ENCODE data around the gene ROS1. TPM values are rescaled to one million over a fixed set of nuclear protein-coding genes. Genes with fewer than 3 reads are reported as not detected.

The ROS1 gene
- total RNA-seq, 1 experiment from 2014 or later: not detected

DNA sequence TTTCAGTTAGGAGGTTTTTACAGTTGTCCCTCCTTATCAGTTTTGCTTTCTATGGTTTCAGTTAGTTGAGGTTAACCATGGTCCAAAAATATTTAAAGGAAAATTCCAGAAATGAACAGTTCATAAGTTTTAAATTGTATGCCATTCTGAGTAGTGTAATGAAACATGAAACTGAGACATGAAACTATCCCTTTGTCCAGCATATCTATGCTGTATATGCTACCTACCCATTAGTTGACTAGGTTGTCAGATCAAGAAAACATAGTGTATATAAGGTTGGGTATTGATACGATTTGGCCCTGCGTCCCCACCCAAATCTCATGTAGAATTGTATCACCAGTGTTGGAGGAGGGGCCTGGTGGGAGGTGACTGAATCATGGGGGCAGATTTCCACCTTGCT, 121.3 kb downstream of the ROS1 start:
- Histone ChIP-seq H2BK12ac (ENCODE audit: insufficient read length, low read depth, low read length) (no peak overlapping the region), H3K23me2 (ENCODE audit: insufficient read length, low read depth, low read length, poor library complexity, severe bottlenecking) (no peaks in the 10 kb centered on the region), H3K79me1 (ENCODE audit: insufficient read depth, low read depth, low read length, poor library complexity, severe bottlenecking) (no peaks in the 10 kb centered on the region), H3K9me3 (ENCODE audit: control insufficient read depth, low read depth, low read length) (no peaks in the 10 kb centered on the region), H3K18ac (ENCODE audit: insufficient read length, low read depth, low read length) (no peak overlapping the region), H3K4me1 (ENCODE audit: insufficient read depth, low read length) (no peaks in the 10 kb centered on the region), H2BK120ac (ENCODE audit: low read depth, low read length, poor library complexity, severe bottlenecking) (no peak overlapping the region), H2AK5ac (ENCODE audit: insufficient read length, low read length) (no peak overlapping the region), H2AFZ (ENCODE audit: low read length) (no peak overlapping the region), H4K20me1 (ENCODE audit: control insufficient read depth, insufficient read depth, insufficient read length) (no peaks in the 10 kb centered on the region), H4K5ac (ENCODE audit: insufficient read length, low read depth, low read length) (no peak overlapping the region), H3K4ac (ENCODE audit: low read depth, low read length) (no peak overlapping the region), H3K9ac (ENCODE audit: extremely low read depth, insufficient read length, low read length) (no peak overlapping the region), H3K14ac (ENCODE audit: insufficient read depth, low read length) (no peak overlapping the region), H3T11ph (ENCODE audit: low read length) (no peak overlapping the region), H2BK15ac (ENCODE audit: low read depth, low read length) (no peak overlapping the region), H3K23ac (ENCODE audit: insufficient read length, low read depth, low read length) (no peak overlapping the region), H3K79me2 (ENCODE audit: insufficient read depth, low read length) (no peaks in the 10 kb centered on the region), H2BK5ac (ENCODE audit: insufficient read length, low read length) (no peak overlapping the region), H3K4me2 (ENCODE audit: insufficient read depth, insufficient read length, low read length) (no peak overlapping the region), H2BK20ac (ENCODE audit: low read depth, low read length, poor library complexity, severe bottlenecking) (no peak overlapping the region), H4K8ac (replicated peaks; ENCODE audit: insufficient read length, low read depth, low read length) (no peak overlapping the region), H3K56ac (ENCODE audit: insufficient read length, low read depth, low read length) (no peak overlapping the region), H3K27ac (ENCODE audit: insufficient read length, low read depth, low read length) (no peak overlapping the region), H4K91ac (ENCODE audit: insufficient read length, low read depth, low read length) (no peak overlapping the region), H3K27me3 (ENCODE audit: insufficient read depth, low read length) (no peaks in the 10 kb centered on the region)
- no CpG with 5 or more reads among the region's 2 CpGs for WGBS (ENCODE audit: extremely low coverage, insufficient read length, low lambda C conversion rate)
- H3K27me3 Mint-ChIP-seq (ENCODE audit: low read depth): no peaks in the 10 kb centered on the region; the same call in none of the 2 replicates
- H3K27ac Mint-ChIP-seq: no peak overlapping the region
- no peaks in the 10 kb centered on the region for H3K36me3 Mint-ChIP-seq (ENCODE audit: insufficient read depth in 1 of 3, low read depth in 3 of 3)
- H3K4me3 Mint-ChIP-seq: no peak overlapping the region
- no peak for DNase-seq
- H3K4me1 Mint-ChIP-seq: no peaks in the 10 kb centered on the region
- TF ChIP-seq, protein P1, sequence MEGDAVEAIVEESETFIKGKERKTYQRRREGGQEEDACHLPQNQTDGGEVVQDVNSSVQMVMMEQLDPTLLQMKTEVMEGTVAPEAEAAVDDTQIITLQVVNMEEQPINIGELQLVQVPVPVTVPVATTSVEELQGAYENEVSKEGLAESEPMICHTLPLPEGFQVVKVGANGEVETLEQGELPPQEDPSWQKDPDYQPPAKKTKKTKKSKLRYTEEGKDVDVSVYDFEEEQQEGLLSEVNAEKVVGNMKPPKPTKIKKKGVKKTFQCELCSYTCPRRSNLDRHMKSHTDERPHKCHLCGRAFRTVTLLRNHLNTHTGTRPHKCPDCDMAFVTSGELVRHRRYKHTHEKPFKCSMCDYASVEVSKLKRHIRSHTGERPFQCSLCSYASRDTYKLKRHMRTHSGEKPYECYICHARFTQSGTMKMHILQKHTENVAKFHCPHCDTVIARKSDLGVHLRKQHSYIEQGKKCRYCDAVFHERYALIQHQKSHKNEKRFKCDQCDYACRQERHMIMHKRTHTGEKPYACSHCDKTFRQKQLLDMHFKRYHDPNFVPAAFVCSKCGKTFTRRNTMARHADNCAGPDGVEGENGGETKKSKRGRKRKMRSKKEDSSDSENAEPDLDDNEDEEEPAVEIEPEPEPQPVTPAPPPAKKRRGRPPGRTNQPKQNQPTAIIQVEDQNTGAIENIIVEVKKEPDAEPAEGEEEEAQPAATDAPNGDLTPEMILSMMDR (conservative IDR thresholded peaks at IDR 0.05): no peak
- no peaks in the 10 kb centered on the region for H3K9me3 Mint-ChIP-seq
